BJ (cell line): ENCODE results near the gene SMIM35. TPM values are rescaled to one million over a fixed set of nuclear protein-coding genes. Genes with fewer than 3 reads are reported as not detected.

Experiments
- CTCF ChIA-PET: fragments of 350-600 bp; formaldehyde crosslinking; extraction: SDS; loops from one replicate; lab custom pipeline; 2021; ENCODE audit warnings: antibody characterized with exemption, inconsistent platforms; lab: Yijun Ruan, JAX
- POLR2A ChIA-PET: fragments of 300-600 bp; sonication (Branson Sonifier 250); formaldehyde crosslinking; extraction: SDS; loops from one replicate; lab custom pipeline; 2021; ENCODE audit warnings: antibody characterized with exemption; lab: Charles Lee
- DNase-seq: peaks from one replicate; pipeline ENCODE4 v3.0.0-alpha.2; 2011; ENCODE audit warnings: low read depth
- H3K27me3 ChIP-seq: 2 replicates; pipeline ENCODE4 v1.6.0; 2011; ENCODE audit warnings: low read length; ENCODE audit not compliant: control insufficient read depth, insufficient read depth
- H3K36me3 ChIP-seq: 2 replicates; pipeline ENCODE4 v1.5.1; 2011; ENCODE audit warnings: low read length; ENCODE audit not compliant: control insufficient read depth, insufficient read depth
- H3K4me3 ChIP-seq: 2 replicates; pipeline ENCODE4 v1.5.1; 2011; ENCODE audit warnings: low read depth, mild to moderate bottlenecking, control low read depth, low read length
- CTCF ChIP-seq: IDR thresholded peaks from 2 replicates; pipeline ENCODE4 v1.5.1; 2011; ENCODE audit warnings: low read depth, mild to moderate bottlenecking, control low read depth, inconsistent platforms, low read length, moderate library complexity; ENCODE audit not compliant: insufficient read depth
- polyA plus RNA-seq: library from polyadenylated mRNA; depleted of rRNA; stranded (reverse); fragments of >200 nt; gene quantifications from 2 replicates; pipeline ENCODE4 v1.2.3, GENCODE V29; 2011

SMIM35 gene
- polyA plus RNA-seq, 1 experiment, result not detected

- no peaks in the 10 kb centered on the region for H3K36me3 ChIP-seq
- TF ChIP-seq CTCF, result no peak
- no peak overlapping the region for H3K4me3 ChIP-seq
- ChIA-PET CTCF (no interaction called here), POLR2A (no interaction called here)
- H3K27me3 ChIP-seq, result no peaks in the 10 kb centered on the region
- DNase-seq, result no peak
These were observed 6.3 kb upstream of the SMIM35 start for GRCh38 chr11:118092907-118093571.

- ChIA-PET POLR2A (no interaction called here), CTCF (no interaction called here)
- H3K4me3 ChIP-seq, result no peak overlapping the region
- H3K27me3 ChIP-seq, result no peaks in the 10 kb centered on the region
- no peak for DNase-seq
- no peak for TF ChIP-seq CTCF
- H3K36me3 ChIP-seq, result no peaks in the 10 kb centered on the region
These were observed 4.9 kb upstream of the SMIM35 start for GRCh38 chr11:118091690-118092089.

- H3K4me3 ChIP-seq, result no peak overlapping the region
- CTCF ChIA-PET, result interaction anchor here (1.4 kb wide), 1 partner anchor 108 kb away, joined by 3 read pairs; no protein-coding TSS in a partner anchor
- POLR2A ChIA-PET, result no interaction called here
- no peak for DNase-seq
- no peaks in the 10 kb centered on the region for H3K27me3 ChIP-seq
- no peak for TF ChIP-seq CTCF
- H3K36me3 ChIP-seq, result no peaks in the 10 kb centered on the region
These were observed 3.9 kb upstream of the SMIM35 start for GRCh38 chr11:118090545-118091162.

GRCh38 chr11:118088531-118088930 lies 1.8 kb upstream of the SMIM35 start:
- POLR2A ChIA-PET, result no interaction called here
- Histone ChIP-seq H3K27me3 (no peaks in the 10 kb centered on the region), H3K36me3 (no peaks in the 10 kb centered on the region), H3K4me3 (no peak overlapping the region)
- no peak for TF ChIP-seq CTCF
- CTCF ChIA-PET, result no interaction called here
- DNase-seq, result no peak

- no peak overlapping the region for H3K4me3 ChIP-seq
- no peaks in the 10 kb centered on the region for H3K36me3 ChIP-seq
- TF ChIP-seq CTCF, result no peak
- POLR2A ChIA-PET, result no interaction called here
- CTCF ChIA-PET, result no interaction called here
- no peaks in the 10 kb centered on the region for H3K27me3 ChIP-seq
- DNase-seq, result no peak
These were observed 1.2 kb upstream of the SMIM35 start for GRCh38 chr11:118087931-118088330.
